CD4-positive, alpha-beta T cell treated with Interleukin-15 for 1 hour (primary cell): ENCODE measurements around the gene KCTD15.
"Not testable (repeated sequence)": the region's sequence is repeated elsewhere in the genome, so short reads cannot be mapped to it uniquely, and the experiment has no call there.

Experiments
- DNase-seq: peaks from one replicate; pipeline ENCODE4 v3.0.0-alpha.2; 2020

Gene KCTD15

GRCh38 chr19:33815380-33816340 is 19.0 kb downstream of the KCTD15 start:
- no peak for DNase-seq

- no peak for DNase-seq
These were observed 21.7 kb downstream of the KCTD15 start for GRCh38 chr19:33818411-33818810.

GRCh38 chr19:33819078-33819477 is 22.4 kb downstream of the KCTD15 start:
- DNase-seq: not testable (repeated sequence)

GRCh38 chr19:33819506-33819879 is 22.8 kb downstream of the KCTD15 start:
- DNase-seq: no peak

GRCh38 chr19:33819880-33820781 is 23.5 kb downstream of the KCTD15 start:
- peak; percentile 80 for DNase-seq

GRCh38 chr19:33821871-33822270 is 25.2 kb downstream of the KCTD15 start:
- DNase-seq: no peak

GRCh38 chr19:33823341-33823740 is 26.7 kb downstream of the KCTD15 start:
- no peak for DNase-seq

- no peak for DNase-seq
These were observed 28.9 kb downstream of the KCTD15 start for GRCh38 chr19:33825556-33825955.

GRCh38 chr19:33826521-33826920 is 29.9 kb downstream of the KCTD15 start:
- DNase-seq: no peak

- DNase-seq: no peak
These were observed 31.8 kb downstream of the KCTD15 start for GRCh38 chr19:33828266-33829075.

- DNase-seq: no peak
These were observed 33.6 kb downstream of the KCTD15 start for GRCh38 chr19:33830264-33830663.

GRCh38 chr19:33831825-33832224 is 35.2 kb downstream of the KCTD15 start:
- DNase-seq: no peak

- DNase-seq: no peak
These were observed 36.0 kb downstream of the KCTD15 start for GRCh38 chr19:33832633-33833032.

- no peak for DNase-seq
These were observed 43.7 kb downstream of the KCTD15 start for GRCh38 chr19:33840382-33840781.

- DNase-seq: no peak
These were observed 44.1 kb downstream of the KCTD15 start for GRCh38 chr19:33840783-33841182.

GRCh38 chr19:33841685-33842084 is 45.0 kb downstream of the KCTD15 start:
- DNase-seq: no peak

GRCh38 chr19:33844478-33844877 is 47.8 kb downstream of the KCTD15 start:
- no peak for DNase-seq

GRCh38 chr19:33845498-33845897 is 48.8 kb downstream of the KCTD15 start:
- no peak for DNase-seq

- no peak for DNase-seq
These were observed 53.0 kb downstream of the KCTD15 start for GRCh38 chr19:33849551-33850147.

- no peak for DNase-seq
These were observed 62.3 kb downstream of the KCTD15 start for GRCh38 chr19:33859016-33859415.

GRCh38 chr19:33860312-33861090 is 63.8 kb downstream of the KCTD15 start:
- DNase-seq: no peak

- no peak for DNase-seq
These were observed 65.3 kb downstream of the KCTD15 start for GRCh38 chr19:33861950-33862349.
